SK-N-MC (cell line): ENCODE measurements around the gene FHOD3.
"Not testable (repeated sequence)": the region's sequence is repeated elsewhere in the genome, so short reads cannot be mapped to it uniquely, and the experiment has no call there.

Experiments
- DNase-seq: peaks from one replicate; pipeline ENCODE4 v3.0.0-alpha.2; 2011; ENCODE audit warnings: low read depth, low spot score
- H3K27ac ChIP-seq: fragments of 200-600 bp; sonication (generic); 2 replicates; pipeline ENCODE4 v1.5.1; 2016; ENCODE audit warnings: mixed run types
- H3K36me3 ChIP-seq: fragments of 200-600 bp; sonication (generic); 2 replicates; pipeline ENCODE4 v1.6.1; 2017; ENCODE audit warnings: antibody characterized with exemption, low read length, mixed read lengths; ENCODE audit not compliant: insufficient read depth
- H3K4me3 ChIP-seq: fragments of 200-600 bp; sonication (generic); 2 replicates; pipeline ENCODE4 v1.5.1; 2016
- H3K9ac ChIP-seq: fragments of 200-600 bp; sonication (generic); 2 replicates; pipeline ENCODE4 v1.8.0; 2017; ENCODE audit warnings: mixed run types, mixed read lengths; ENCODE audit not compliant: insufficient read length
- H3K9me3 ChIP-seq: fragments of 200-600 bp; sonication (generic); 2 replicates; pipeline ENCODE4 v1.6.1; 2017; ENCODE audit warnings: low read depth, mild to moderate bottlenecking, antibody characterized with exemption, low read length, moderate library complexity, mixed read lengths
- EZH2 ChIP-seq: fragments of 200-600 bp; sonication (generic); IDR thresholded peaks from one replicate; pipeline ENCODE4 v1.6.1; 2017; ENCODE audit warnings: antibody characterized with exemption
- FOXP2 ChIP-seq: optimal IDR thresholded peaks from 2 replicates; pipeline ENCODE3; 2011; ENCODE audit warnings: mild to moderate bottlenecking, moderate library complexity; ENCODE audit not compliant: insufficient read depth; ENCODE audit errors: extremely low read length, control extremely low read depth
- POLR2AphosphoS5 ChIP-seq: IDR thresholded peaks from 2 replicates; pipeline ENCODE4 v1.6.1; 2012; ENCODE audit warnings: mild to moderate bottlenecking, low read depth, low read length, borderline replicate concordance

The FHOD3 gene

GRCh38 chr18:36812678-36813077 lies 515.2 kb downstream of the FHOD3 start:
- no peak for DNase-seq
- no peak overlapping the region for H3K9ac ChIP-seq
- no peaks in the 10 kb centered on the region for H3K9me3 ChIP-seq
- H3K27ac ChIP-seq, result no peak overlapping the region
- no peak overlapping the region for H3K4me3 ChIP-seq
- H3K36me3 ChIP-seq, result peaks cover 26% of the 10 kb centered on the region
- TF ChIP-seq POLR2AphosphoS5 (no peak), EZH2 (no peak), FOXP2 (no peak)

GRCh38 chr18:36813101-36813775 lies 515.7 kb downstream of the FHOD3 start:
- TF ChIP-seq POLR2AphosphoS5, result no peak
- no peak for TF ChIP-seq FOXP2
- no peak for TF ChIP-seq EZH2
- Histone ChIP-seq H3K9ac (no peak overlapping the region), H3K4me3 (no peak overlapping the region), H3K27ac (no peak overlapping the region), H3K9me3 (no peaks in the 10 kb centered on the region), H3K36me3 (peaks cover 31% of the 10 kb centered on the region)
- DNase-seq, result no peak

- TF ChIP-seq FOXP2 (no peak), EZH2 (no peak), POLR2AphosphoS5 (no peak)
- no peaks in the 10 kb centered on the region for H3K9me3 ChIP-seq
- H3K4me3 ChIP-seq, result no peak overlapping the region
- H3K36me3 ChIP-seq, result peaks cover 34% of the 10 kb centered on the region
- DNase-seq, result no peak
- no peak overlapping the region for H3K27ac ChIP-seq
- H3K9ac ChIP-seq, result no peak overlapping the region
Observed at GRCh38 chr18:36813824-36814223, 516.3 kb downstream of the FHOD3 start.

- no peak for DNase-seq
- no peak overlapping the region for H3K27ac ChIP-seq
- no peak for TF ChIP-seq EZH2
- H3K4me3 ChIP-seq, result no peak overlapping the region
- peaks cover 33% of the 10 kb centered on the region for H3K36me3 ChIP-seq
- no peaks in the 10 kb centered on the region for H3K9me3 ChIP-seq
- H3K9ac ChIP-seq, result no peak overlapping the region
Observed at GRCh38 chr18:36814994-36815393, 517.5 kb downstream of the FHOD3 start.

GRCh38 chr18:36816096-36816495 lies 518.6 kb downstream of the FHOD3 start:
- not testable (repeated sequence) for H3K4me3 ChIP-seq, H3K27ac ChIP-seq, DNase-seq, H3K9me3 ChIP-seq, H3K9ac ChIP-seq
- H3K36me3 ChIP-seq, result peaks cover 38% of the 10 kb centered on the region

GRCh38 chr18:36817039-36817438 lies 519.5 kb downstream of the FHOD3 start:
- no peaks in the 10 kb centered on the region for H3K9me3 ChIP-seq
- TF ChIP-seq EZH2, result no peak
- no peak for TF ChIP-seq POLR2AphosphoS5
- TF ChIP-seq FOXP2, result no peak
- peaks cover 43% of the 10 kb centered on the region for H3K36me3 ChIP-seq
- H3K4me3 ChIP-seq, result no peak overlapping the region
- no peak overlapping the region for H3K9ac ChIP-seq
- no peak for DNase-seq
- no peak overlapping the region for H3K27ac ChIP-seq

GRCh38 chr18:36818652-36819051 lies 521.1 kb downstream of the FHOD3 start:
- H3K4me3 ChIP-seq, result no peak overlapping the region
- no peak for DNase-seq

GRCh38 chr18:36819621-36820020 lies 522.1 kb downstream of the FHOD3 start:
- TF ChIP-seq POLR2AphosphoS5, result no peak
- no peak overlapping the region for H3K9ac ChIP-seq
- H3K9me3 ChIP-seq, result no peaks in the 10 kb centered on the region
- H3K4me3 ChIP-seq, result no peak overlapping the region
- peaks cover 48% of the 10 kb centered on the region for H3K36me3 ChIP-seq
- no peak for DNase-seq
- H3K27ac ChIP-seq, result no peak overlapping the region

More at GRCh38 chr18:36818652-36819051, 521.1 kb downstream of the FHOD3 start:
- H3K9ac ChIP-seq, result no peak overlapping the region
- H3K27ac ChIP-seq, result no peak overlapping the region
- peaks cover 50% of the 10 kb centered on the region for H3K36me3 ChIP-seq
- H3K9me3 ChIP-seq, result no peaks in the 10 kb centered on the region
- TF ChIP-seq EZH2 (no peak), POLR2AphosphoS5 (no peak), FOXP2 (no peak)

GRCh38 chr18:36821681-36822080 lies 524.2 kb downstream of the FHOD3 start:
- DNase-seq, result no peak
- TF ChIP-seq FOXP2 (no peak), POLR2AphosphoS5 (no peak), EZH2 (no peak)
- Histone ChIP-seq H3K4me3 (no peak overlapping the region), H3K36me3 (peaks cover 56% of the 10 kb centered on the region), H3K9ac (no peak overlapping the region), H3K27ac (no peak overlapping the region), H3K9me3 (no peaks in the 10 kb centered on the region)
